A549 (cell line): Measurements from ENCODE around the gene TGFBRAP1. TPM values are rescaled to one million over a fixed set of nuclear protein-coding genes. Genes with fewer than 3 reads are reported as not detected.

Experiments used
- ATAC-seq, 2 experiments: fragments of 200-7000 bp in 1 of 2; fragments of >200 bp in 1 of 2; cut with Nextera tagmentation in 1 of 2; cut with Tn5 transposase in 1 of 2; 3 replicates each; pipeline versions ENCODE4 v1.8.0 to v1.9.1; 2018 to 2020; ENCODE audit warnings: mild to moderate bottlenecking in 1 of 2, moderate library complexity in 1 of 2
- CTCF ChIA-PET: fragments of 300-600 bp; sonication (Branson Sonifier 250); formaldehyde crosslinking; extraction: SDS; loops from one replicate; lab custom pipeline; 2021; ENCODE audit warnings: antibody characterized with exemption, inconsistent platforms; lab: Yijun Ruan, JAX
- POLR2A ChIA-PET: fragments of 350-600 bp; formaldehyde crosslinking; extraction: SDS; loops from one replicate; lab custom pipeline; 2021; ENCODE audit warnings: antibody characterized with exemption, inconsistent platforms; lab: Yijun Ruan, JAX
- DNase-seq, 2 experiments: peaks; one replicate each; pipeline versions ENCODE4 v3.0.0 to v3.0.0-alpha.2; 2011 to 2016; ENCODE audit warnings: low read depth in 1 of 2, low spot score in 1 of 2
- FAIRE-seq: peaks from 2 replicates; lab custom pipeline; 2011; peaks lifted over from hg19 to GRCh38; lab: Jason Lieb, UNC
- H3K27ac ChIP-seq, 2 experiments: fragments of >200 bp; sonication (Bioruptor Twin); formaldehyde crosslinking; 3 replicates each; pipeline ENCODE4 v1.5.1; 2016 to 2017
- H3K4me1 ChIP-seq: fragments of >200 bp; sonication (Bioruptor Twin); formaldehyde crosslinking; 3 replicates; pipeline ENCODE4 v1.6.1; 2016
- H3K4me2 ChIP-seq: fragments of >200 bp; sonication (Bioruptor Twin); formaldehyde crosslinking; 3 replicates; pipeline ENCODE4 v1.6.1; 2016
- H3K4me3 ChIP-seq: fragments of >200 bp; sonication (Bioruptor Twin); formaldehyde crosslinking; 3 replicates; pipeline ENCODE4 v1.5.1; 2016
- H3K9me3 ChIP-seq: fragments of >200 bp; sonication (Bioruptor Twin); formaldehyde crosslinking; 3 replicates; pipeline ENCODE4 v1.6.1; 2016
- CBX8 ChIP-seq: fragments of 200-600 bp; sonication (generic); IDR thresholded peaks from 2 replicates; pipeline ENCODE4 v1.6.1; 2016
- ESRRA ChIP-seq: fragments of 150-350 bp; IDR thresholded peaks from 2 replicates; pipeline ENCODE4 v1.6.1; 2014; ENCODE audit warnings: mild to moderate bottlenecking, low read length, borderline replicate concordance
- HEYL ChIP-seq: fragments of 250-450 bp; sonication (Bioruptor Pico); IDR thresholded peaks from 2 replicates; pipeline ENCODE4 v1.8.0; 2021; ENCODE audit warnings: mild to moderate bottlenecking, moderate library complexity
- HOXB13 ChIP-seq: fragments of 250-450 bp; sonication (Bioruptor Pico); IDR thresholded peaks from 2 replicates; pipeline ENCODE4 v1.5.0; 2020; ENCODE audit warnings: low read depth, mild to moderate bottlenecking, moderate library complexity
- JUN ChIP-seq, 2 experiments: fragments of >200 bp; sonication (Bioruptor Twin); formaldehyde crosslinking; IDR thresholded peaks; 2 replicates in 1 of 2; 3 replicates in 1 of 2; pipeline ENCODE4 v1.6.1; 2016 to 2017
- JUNB ChIP-seq: fragments of >200 bp; sonication (Bioruptor Twin); formaldehyde crosslinking; IDR thresholded peaks from 2 replicates; pipeline ENCODE4 v1.6.1; 2016
- KDM1A ChIP-seq: fragments of 200-600 bp; sonication (generic); IDR thresholded peaks from 2 replicates; pipeline ENCODE4 v1.6.1; 2016; ENCODE audit warnings: low read depth, mild to moderate bottlenecking
- MAFK ChIP-seq: fragments of 450-650 bp; IDR thresholded peaks from 2 replicates; pipeline ENCODE4 v1.6.1; 2014; ENCODE audit not compliant: partially characterized antibody
- NFE2L2 ChIP-seq: fragments of 150-350 bp; conservative IDR thresholded peaks from 2 replicates; pipeline ENCODE4 v1.6.1; 2014; ENCODE audit warnings: low read length
- NPAS2 ChIP-seq: fragments of 250-450 bp; sonication (Bioruptor Pico); IDR thresholded peaks from 2 replicates; pipeline ENCODE4 v1.8.0; 2022; ENCODE audit warnings: mild to moderate bottlenecking, moderate library complexity, borderline replicate concordance
- RAD21 ChIP-seq, 2 experiments: fragments of >200 bp in 1 of 2; sonication (Bioruptor Twin) in 1 of 2; formaldehyde crosslinking in 1 of 2; IDR thresholded peaks in 1 of 2; conservative IDR thresholded peaks in 1 of 2; 2 replicates in 1 of 2; 3 replicates in 1 of 2; pipeline ENCODE4 v1.6.1; 2012 to 2018; ENCODE audit warnings: inconsistent platforms in 1 of 2
- RCOR1 ChIP-seq: fragments of 150-350 bp; IDR thresholded peaks from 2 replicates; pipeline ENCODE4 v1.6.1; 2014; ENCODE audit warnings: antibody characterized with exemption, low read length, low read depth
- RNF2 ChIP-seq: fragments of 200-600 bp; sonication (generic); IDR thresholded peaks from 2 replicates; pipeline ENCODE4 v1.6.1; 2016; ENCODE audit warnings: low read depth, mild to moderate bottlenecking, antibody characterized with exemption, moderate library complexity, borderline replicate concordance
- SREBF2 ChIP-seq: fragments of 450-650 bp; IDR thresholded peaks from 2 replicates; pipeline ENCODE4 v1.6.1; 2014; ENCODE audit warnings: mild to moderate bottlenecking, moderate library complexity
- TP53 ChIP-seq: fragments of 250-450 bp; sonication (Bioruptor Pico); IDR thresholded peaks from 2 replicates; pipeline ENCODE4 v1.5.0; 2021; ENCODE audit warnings: mild to moderate bottlenecking, moderate library complexity
- ZSCAN20 ChIP-seq: fragments of 250-450 bp; sonication (Bioruptor Pico); IDR thresholded peaks from 2 replicates; pipeline ENCODE4 v1.8.0; 2022; ENCODE audit warnings: mild to moderate bottlenecking, moderate library complexity
- WGBS: methylation state at CpG from one replicate; pipeline ENCODE4 v1.1.6; 2017; ENCODE audit errors: missing lambda C conversion rate; 5-methylcytosine and 5-hydroxymethylcytosine counted together
- polyA plus RNA-seq, 4 experiments: library from polyadenylated mRNA; depleted of rRNA in 3 of 4; stranded (reverse); fragments of >200 nt; fragmentation: RNase III in 1 of 4; extraction: RNeasy Plus Mini Kit Qiagen cat#74134 plus additional on column Dnase treatment in 1 of 4; gene quantifications; 2 replicates in 3 of 4; 3 replicates in 1 of 4; pipeline ENCODE4 v1.2.3, GENCODE V29; 2011 to 2017
- TF ChIP-seq, protein P1 (sequence below): IDR thresholded peaks from 2 replicates; pipeline ENCODE4 v1.6.1; 2012
- TF ChIP-seq, protein P2 (sequence below): fragments of 250-450 bp; sonication (Bioruptor Pico); IDR thresholded peaks from 2 replicates; pipeline ENCODE4 v1.5.0; 2020; ENCODE audit warnings: low read depth, mild to moderate bottlenecking, moderate library complexity
- TF ChIP-seq, protein P3 (sequence below): fragments of 250-450 bp; sonication (Bioruptor Pico); IDR thresholded peaks from 2 replicates; pipeline ENCODE4 v1.5.0; 2021; ENCODE audit warnings: mild to moderate bottlenecking, moderate library complexity, borderline replicate concordance
- TF ChIP-seq, protein P4 (sequence below): fragments of >200 bp; sonication (Bioruptor Twin); formaldehyde crosslinking; IDR thresholded peaks from 3 replicates; pipeline ENCODE4 v1.5.1; 2016

Gene TGFBRAP1
- polyA plus RNA-seq, 2 of the 4 experiments (the other 2 are of a cell fraction), result 9.0 to 13.7 TPM

DNA sequence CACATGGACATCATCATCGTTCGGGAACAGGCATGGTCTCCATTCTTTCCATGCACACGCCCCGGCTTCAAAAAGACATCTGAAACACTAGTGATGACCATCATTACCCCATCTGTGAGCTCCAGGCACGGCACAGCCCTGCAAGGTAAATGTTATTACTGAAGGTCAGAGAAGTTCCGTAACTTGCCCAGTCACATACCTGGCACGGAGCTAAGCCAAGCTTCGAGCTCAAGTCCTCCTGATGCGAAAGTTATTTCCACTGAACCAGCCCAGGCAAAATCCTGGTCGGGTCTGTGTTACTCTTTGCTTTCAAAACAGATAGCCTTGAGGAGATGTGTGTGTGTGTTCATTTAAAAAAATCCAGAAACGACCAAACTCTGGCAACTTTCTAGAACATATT is 46.5 kb upstream of the TGFBRAP1 start (continued):
- no peak for TF ChIP-seq RCOR1
- TF ChIP-seq NPAS2 (CRISPR knock-in tag), result no peak

DNA sequence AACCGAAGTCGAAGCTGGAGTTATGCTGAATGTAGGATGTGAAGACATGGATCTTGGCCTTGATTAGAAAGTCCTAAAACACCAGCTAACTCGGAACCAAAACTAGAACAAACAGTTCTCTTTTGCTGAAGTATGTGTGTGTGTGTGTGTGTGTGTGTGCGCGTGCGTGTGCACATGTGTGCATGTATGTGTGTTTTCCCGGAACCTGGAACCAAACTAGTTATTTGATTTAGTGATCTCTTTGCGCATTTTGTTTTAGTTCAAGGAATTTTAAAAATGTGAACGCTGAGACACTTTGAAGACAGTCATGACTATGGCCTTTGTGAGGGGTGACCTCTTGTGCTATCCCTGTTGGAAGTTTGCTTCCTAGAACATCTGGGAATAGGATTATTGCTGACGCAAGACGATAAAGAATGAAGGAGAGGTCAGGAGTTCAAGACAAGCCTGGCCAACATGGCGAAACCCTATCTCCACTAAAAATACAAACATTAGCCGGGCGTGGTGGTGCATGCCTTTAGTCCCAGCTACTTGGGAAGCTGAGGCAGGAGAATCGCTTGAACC is 45.5 kb upstream of the TGFBRAP1 start:
- Histone ChIP-seq H3K4me3 (no peak overlapping the region), H3K4me2 (peak overlapping the region; percentile 27; the same call in 2 of the 3 replicates), H3K27ac (peak overlapping the region in 1 of 2 experiments; percentile 50; a peak in 3 of 6 replicates), H3K9me3 (no peaks in the 10 kb centered on the region), H3K4me1 (peaks cover 35% of the 10 kb centered on the region)
- ChIA-PET CTCF (interaction anchor here (1.2 to 12.5 kb wide), 5 partner anchors 19 to 144 kb away, joined by 3 to 122 read pairs (median 3); partner anchors contain the start of gene FHL2), POLR2A (no interaction called here)
- TF ChIP-seq, protein P1, sequence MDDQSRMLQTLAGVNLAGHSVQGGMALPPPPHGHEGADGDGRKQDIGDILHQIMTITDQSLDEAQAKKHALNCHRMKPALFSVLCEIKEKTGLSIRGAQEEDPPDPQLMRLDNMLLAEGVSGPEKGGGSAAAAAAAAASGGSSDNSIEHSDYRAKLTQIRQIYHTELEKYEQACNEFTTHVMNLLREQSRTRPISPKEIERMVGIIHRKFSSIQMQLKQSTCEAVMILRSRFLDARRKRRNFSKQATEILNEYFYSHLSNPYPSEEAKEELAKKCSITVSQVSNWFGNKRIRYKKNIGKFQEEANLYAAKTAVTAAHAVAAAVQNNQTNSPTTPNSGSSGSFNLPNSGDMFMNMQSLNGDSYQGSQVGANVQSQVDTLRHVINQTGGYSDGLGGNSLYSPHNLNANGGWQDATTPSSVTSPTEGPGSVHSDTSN, result no peak
- TF ChIP-seq SREBF2 (no peak), MAFK (no peak), RAD21 (conservative IDR thresholded peaks at IDR 0.05 in 1 of 2, IDR thresholded peaks at IDR 0.05 in 1 of 2) (no peak), ESRRA (no peak), JUN (IDR thresholded peaks at IDR 0.05) (no peak), ZSCAN20 (no peak), HEYL (no peak), CBX8 (no peak), NPAS2 (CRISPR knock-in tag) (no peak), TP53 (CRISPR knock-in tag) (no peak), HOXB13 (CRISPR knock-in tag) (no peak), RNF2 (no peak), NFE2L2 (no peak), JUNB (no peak), KDM1A (no peak)
- TF ChIP-seq, protein P2, sequence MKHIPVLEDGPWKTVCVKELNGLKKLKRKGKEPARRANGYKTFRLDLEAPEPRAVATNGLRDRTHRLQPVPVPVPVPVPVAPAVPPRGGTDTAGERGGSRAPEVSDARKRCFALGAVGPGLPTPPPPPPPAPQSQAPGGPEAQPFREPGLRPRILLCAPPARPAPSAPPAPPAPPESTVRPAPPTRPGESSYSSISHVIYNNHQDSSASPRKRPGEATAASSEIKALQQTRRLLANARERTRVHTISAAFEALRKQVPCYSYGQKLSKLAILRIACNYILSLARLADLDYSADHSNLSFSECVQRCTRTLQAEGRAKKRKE, result no peak
- TF ChIP-seq, protein P3, sequence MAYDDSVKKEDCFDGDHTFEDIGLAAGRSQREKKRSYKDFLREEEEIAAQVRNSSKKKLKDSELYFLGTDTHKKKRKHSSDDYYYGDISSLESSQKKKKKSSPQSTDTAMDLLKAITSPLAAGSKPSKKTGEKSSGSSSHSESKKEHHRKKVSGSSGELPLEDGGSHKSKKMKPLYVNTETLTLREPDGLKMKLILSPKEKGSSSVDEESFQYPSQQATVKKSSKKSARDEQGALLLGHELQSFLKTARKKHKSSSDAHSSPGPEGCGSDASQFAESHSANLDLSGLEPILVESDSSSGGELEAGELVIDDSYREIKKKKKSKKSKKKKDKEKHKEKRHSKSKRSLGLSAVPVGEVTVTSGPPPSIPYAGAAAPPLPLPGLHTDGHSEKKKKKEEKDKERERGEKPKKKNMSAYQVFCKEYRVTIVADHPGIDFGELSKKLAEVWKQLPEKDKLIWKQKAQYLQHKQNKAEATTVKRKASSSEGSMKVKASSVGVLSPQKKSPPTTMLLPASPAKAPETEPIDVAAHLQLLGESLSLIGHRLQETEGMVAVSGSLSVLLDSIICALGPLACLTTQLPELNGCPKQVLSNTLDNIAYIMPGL (CRISPR knock-in tag), result no peak
- TF ChIP-seq, protein P4, sequence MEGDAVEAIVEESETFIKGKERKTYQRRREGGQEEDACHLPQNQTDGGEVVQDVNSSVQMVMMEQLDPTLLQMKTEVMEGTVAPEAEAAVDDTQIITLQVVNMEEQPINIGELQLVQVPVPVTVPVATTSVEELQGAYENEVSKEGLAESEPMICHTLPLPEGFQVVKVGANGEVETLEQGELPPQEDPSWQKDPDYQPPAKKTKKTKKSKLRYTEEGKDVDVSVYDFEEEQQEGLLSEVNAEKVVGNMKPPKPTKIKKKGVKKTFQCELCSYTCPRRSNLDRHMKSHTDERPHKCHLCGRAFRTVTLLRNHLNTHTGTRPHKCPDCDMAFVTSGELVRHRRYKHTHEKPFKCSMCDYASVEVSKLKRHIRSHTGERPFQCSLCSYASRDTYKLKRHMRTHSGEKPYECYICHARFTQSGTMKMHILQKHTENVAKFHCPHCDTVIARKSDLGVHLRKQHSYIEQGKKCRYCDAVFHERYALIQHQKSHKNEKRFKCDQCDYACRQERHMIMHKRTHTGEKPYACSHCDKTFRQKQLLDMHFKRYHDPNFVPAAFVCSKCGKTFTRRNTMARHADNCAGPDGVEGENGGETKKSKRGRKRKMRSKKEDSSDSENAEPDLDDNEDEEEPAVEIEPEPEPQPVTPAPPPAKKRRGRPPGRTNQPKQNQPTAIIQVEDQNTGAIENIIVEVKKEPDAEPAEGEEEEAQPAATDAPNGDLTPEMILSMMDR, result no peak
- no peak for ATAC-seq
- WGBS, result 81% methylated on average over 15 of the region's 15 CpGs
- no peak for FAIRE-seq
- no peak for DNase-seq
